B cell (primary cell): ENCODE results near the gene E2F3. TPM values are rescaled to one million over a fixed set of nuclear protein-coding genes. Genes with fewer than 3 reads are reported as not detected.

ENCODE experiments used
- ATAC-seq: fragments of 200-7000 bp; cut with Tn5 transposase; one replicate; pipeline ENCODE4 v1.10.0; 2021; ENCODE audit warnings: low read depth, mild to moderate bottlenecking, moderate number of reproducible peaks, moderate library complexity
- CTCF ChIA-PET: fragments of 350-600 bp; sonication (Branson Sonifier 250); formaldehyde crosslinking; loops from one replicate; lab custom pipeline; 2021; ENCODE audit warnings: antibody characterized with exemption, inconsistent platforms; lab: Charles Lee
- POLR2A ChIA-PET: fragments of 350-600 bp; sonication (Branson Sonifier 250); formaldehyde crosslinking; loops from one replicate; lab custom pipeline; 2021; ENCODE audit warnings: antibody characterized with exemption; lab: Charles Lee
- DNase-seq: peaks from one replicate; pipeline ENCODE4 v3.0.0; 2013
- H2AFZ ChIP-seq: 2 replicates; pipeline ENCODE4 v1.6.1; 2012; ENCODE audit warnings: mild to moderate bottlenecking, low read depth, low read length; ENCODE audit not compliant: insufficient read depth, poor library complexity, severe bottlenecking
- H3K27ac ChIP-seq, 2 donors: 1 replicate in 1 of 2; 2 replicates in 1 of 2; pipeline ENCODE4 v1.5.1; 2012 to 2013; ENCODE audit warnings: low read length in 2 of 2, mild to moderate bottlenecking in 2 of 2, moderate library complexity in 1 of 2
- H3K27me3 ChIP-seq, 4 experiments: fragments of 200-600 bp in 1 of 4; sonication (generic) in 1 of 4; replicated peaks in 1 of 4; 1 replicate in 2 of 4; 2 replicates in 2 of 4; pipeline versions ENCODE4 v1.6.1 to v1.7.0; 2013 to 2016; ENCODE audit warnings: low read length in 3 of 4, mild to moderate bottlenecking in 2 of 4, mixed read lengths in 1 of 4, moderate library complexity in 1 of 4; ENCODE audit not compliant: insufficient read depth in 4 of 4, control insufficient read depth in 3 of 4; ENCODE audit errors: control extremely low read depth in 1 of 4
- H3K36me3 ChIP-seq, 2 experiments: replicated peaks in 1 of 2; 1 replicate in 1 of 2; 2 replicates in 1 of 2; pipeline versions ENCODE4 v1.6.1 to v1.7.1; 2013; ENCODE audit warnings: low read length in 1 of 2; ENCODE audit not compliant: insufficient read depth in 2 of 2, control insufficient read depth in 1 of 2; ENCODE audit errors: control extremely low read depth in 1 of 2, extremely low read depth in 1 of 2
- H3K4me1 ChIP-seq, 2 donors: fragments of 200-600 bp in 1 of 2; sonication (generic) in 1 of 2; 1 replicate in 1 of 2; 2 replicates in 1 of 2; pipeline versions ENCODE4 v1.5.1 to v1.6.1; 2013 to 2017; ENCODE audit warnings: low read length in 2 of 2; ENCODE audit not compliant: control insufficient read depth in 2 of 2, insufficient read depth in 2 of 2
- H3K4me2 ChIP-seq: replicated peaks from 2 replicates; pipeline ENCODE3; 2012; ENCODE audit warnings: mild to moderate bottlenecking, low read depth, low read length; ENCODE audit not compliant: poor library complexity, severe bottlenecking
- H3K4me3 ChIP-seq, 5 experiments: fragments of 200-600 bp in 1 of 5; sonication (generic) in 1 of 5; 1 replicate in 3 of 5; 2 replicates in 2 of 5; pipeline versions ENCODE4 v1.5.1 to v1.7.0; 2011 to 2016; ENCODE audit warnings: low read length in 4 of 5, mild to moderate bottlenecking in 4 of 5, low read depth in 2 of 5, control low read depth in 1 of 5, moderate library complexity in 1 of 5; ENCODE audit not compliant: insufficient read depth in 1 of 5; ENCODE audit errors: control extremely low read depth in 1 of 5, extremely low read depth in 1 of 5
- H3K79me2 ChIP-seq: fragments of 200-600 bp; sonication (generic); one replicate; pipeline ENCODE4 v1.6.0; 2016; ENCODE audit warnings: low read length; ENCODE audit not compliant: control insufficient read depth, insufficient read depth
- H3K9ac ChIP-seq: fragments of 200-600 bp; sonication (generic); 2 replicates; pipeline ENCODE4 v1.6.1; 2017; ENCODE audit warnings: mild to moderate bottlenecking, low read length, moderate library complexity
- H3K9me3 ChIP-seq, 3 donors: one replicate each; pipeline versions ENCODE4 v1.6.1 to v1.7.1; 2013; ENCODE audit warnings: low read length in 2 of 3; ENCODE audit not compliant: control insufficient read depth in 2 of 3, insufficient read depth in 1 of 3; ENCODE audit errors: control extremely low read depth in 1 of 3
- H4K20me1 ChIP-seq: 2 replicates; pipeline ENCODE4 v1.6.0; 2012; ENCODE audit warnings: mild to moderate bottlenecking, low read length; ENCODE audit not compliant: insufficient read depth, control insufficient read depth, poor library complexity, severe bottlenecking
- H3K27ac Mint-ChIP-seq: one replicate; pipeline ENCODE4 v1.8.0; 2021; ENCODE audit warnings: mixed read lengths
- H3K27me3 Mint-ChIP-seq: one replicate; pipeline ENCODE4 v1.8.0; 2021; ENCODE audit warnings: mixed read lengths
- H3K4me1 Mint-ChIP-seq: one replicate; pipeline ENCODE4 v1.8.0; 2021; ENCODE audit warnings: mixed read lengths
- H3K4me3 Mint-ChIP-seq: one replicate; pipeline ENCODE4 v1.8.0; 2021; ENCODE audit warnings: mixed read lengths
- H3K9me3 Mint-ChIP-seq: one replicate; pipeline ENCODE4 v1.8.0; 2022; ENCODE audit warnings: mixed read lengths; ENCODE audit not compliant: insufficient read depth
- CTCF ChIP-seq: fragments of 200-600 bp; IDR thresholded peaks from one replicate; pipeline ENCODE4 v1.8.0; 2022; ENCODE audit warnings: antibody characterized with exemption, mild to moderate bottlenecking
- EZH2 ChIP-seq: IDR thresholded peaks from 2 replicates; pipeline ENCODE4 v1.6.1; 2012; ENCODE audit warnings: borderline replicate concordance, low read depth, mild to moderate bottlenecking, moderate library complexity, low read length; ENCODE audit not compliant: insufficient read depth, poor library complexity, severe bottlenecking
- WGBS: methylation state at CpG from one replicate; pipeline ENCODE4 v1.1.5; 2013; ENCODE audit warnings: missing lambda C conversion rate; ENCODE audit not compliant: insufficient coverage; 5-methylcytosine and 5-hydroxymethylcytosine counted together
- intact Hi-C: fragments of 100-400 bp; cut with micrococcal nuclease; formaldehyde crosslinking; loops from one replicate; pipeline ENCODE4 v1.10.0; 2022
- polyA plus RNA-seq: library from polyadenylated mRNA; depleted of rRNA; stranded (reverse); fragments of >200 nt; gene quantifications from 2 replicates; pipeline ENCODE4 v1.2.3, GENCODE V29; 2012
- total RNA-seq, 2 donors: library from RNA; stranded (reverse); fragments of 120-200 nt in 1 of 2; gene quantifications; 1 replicate in 1 of 2; 2 replicates in 1 of 2; pipeline versions ENCODE4 v1.2.3 to v1.2.4, GENCODE V29; 2013 to 2022

E2F3 gene
- total and polyA plus RNA-seq, 2 donors (not counting 1 experiment from before 2014, with no cell fraction given): 2.2 to 8.3 TPM

GRCh38 chr6:20367743-20368485 lies 33.8 kb upstream of the E2F3 start:
- DNase-seq: no peak
- H3K27ac Mint-ChIP-seq: no peak overlapping the region
- Histone ChIP-seq H3K27me3 (peaks cover 0 to 6% (median under 1%) of the 10 kb centered on the region in 4 experiments), H3K27ac (no peak overlapping the region), H2AFZ (no peak overlapping the region), H4K20me1 (no peaks in the 10 kb centered on the region), H3K36me3 (no peaks in the 10 kb centered on the region), H3K9ac (no peak overlapping the region), H3K9me3 (no peaks in the 10 kb centered on the region), H3K4me3 (no peak overlapping the region), H3K4me1 (peaks cover 18 to 21% of the 10 kb centered on the region in 2 donors), H3K4me2 (no peak overlapping the region), H3K79me2 (no peaks in the 10 kb centered on the region)
- no peaks in the 10 kb centered on the region for H3K9me3 Mint-ChIP-seq
- intact Hi-C loops: no loop called here
- no peak for ATAC-seq
- WGBS: no CpG with 5 or more reads among the region's 1 CpG
- no peak overlapping the region for H3K4me3 Mint-ChIP-seq
- ChIA-PET CTCF (no interaction called here), POLR2A (no interaction called here)
- TF ChIP-seq EZH2 (no peak), CTCF (no peak)
- peaks cover 16% of the 10 kb centered on the region for H3K4me1 Mint-ChIP-seq
- H3K27me3 Mint-ChIP-seq: peaks cover 26% of the 10 kb centered on the region

- CTCF ChIA-PET: no interaction called here
- Histone ChIP-seq H3K27me3 (peaks cover 0 to 6% (median under 1%) of the 10 kb centered on the region in 4 experiments), H3K36me3 (no peaks in the 10 kb centered on the region), H3K4me2 (no peak overlapping the region), H3K9ac (no peak overlapping the region), H3K4me3 (no peak overlapping the region), H3K79me2 (no peaks in the 10 kb centered on the region), H2AFZ (no peak overlapping the region), H4K20me1 (no peaks in the 10 kb centered on the region), H3K27ac (no peak overlapping the region), H3K4me1 (peaks cover 16 to 18% of the 10 kb centered on the region in 2 donors), H3K9me3 (no peaks in the 10 kb centered on the region)
- DNase-seq (no peak), ATAC-seq (no peak)
- POLR2A ChIA-PET: no interaction called here
- no peaks in the 10 kb centered on the region for H3K9me3 Mint-ChIP-seq
- intact Hi-C loops: no loop called here
- TF ChIP-seq EZH2 (no peak), CTCF (no peak)
- H3K4me3 Mint-ChIP-seq: no peak overlapping the region
- peaks cover 21% of the 10 kb centered on the region for H3K27me3 Mint-ChIP-seq
- H3K4me1 Mint-ChIP-seq: peaks cover 12% of the 10 kb centered on the region
- WGBS: 91% methylated on average over 2 of the region's 2 CpGs
- no peak overlapping the region for H3K27ac Mint-ChIP-seq
These were observed 31.3 kb upstream of the E2F3 start for GRCh38 chr6:20370393-20370792.
